Neuronal stem cell (in vitro differentiated cells): ENCODE measurements around the gene TWF2.
"Not testable (repeated sequence)": the region's sequence is repeated elsewhere in the genome, so short reads cannot be mapped to it uniquely, and the experiment has no call there.

Source experiments
- DNase-seq: peaks from one replicate; pipeline ENCODE4 v3.0.0-alpha.2; 2013; ENCODE audit warnings: low spot score
- H2AFZ ChIP-seq: one replicate; pipeline ENCODE4 v1.6.1; 2013; ENCODE audit warnings: mild to moderate bottlenecking, low read length, inconsistent platforms
- H2AK5ac ChIP-seq: 2 replicates; pipeline ENCODE4 v1.6.1; 2013; ENCODE audit warnings: low read depth, mild to moderate bottlenecking, inconsistent platforms, low read length, moderate library complexity, mixed read lengths
- H2BK120ac ChIP-seq: 2 replicates; pipeline ENCODE4 v1.6.1; 2013; ENCODE audit warnings: low read depth, mild to moderate bottlenecking, inconsistent platforms, low read length, moderate library complexity, mixed read lengths
- H2BK12ac ChIP-seq: one replicate; pipeline ENCODE4 v1.6.1; 2013; ENCODE audit warnings: low read length, inconsistent platforms
- H2BK15ac ChIP-seq: 2 replicates; pipeline ENCODE4 v1.6.1; 2013; ENCODE audit warnings: mild to moderate bottlenecking, low read length, inconsistent platforms, mixed read lengths
- H2BK5ac ChIP-seq: one replicate; pipeline ENCODE4 v1.6.1; 2013; ENCODE audit warnings: inconsistent platforms, mild to moderate bottlenecking, low read length, moderate library complexity
- H3K14ac ChIP-seq: one replicate; pipeline ENCODE4 v1.6.1; 2013; ENCODE audit warnings: low read length, inconsistent platforms
- H3K18ac ChIP-seq: 2 replicates; pipeline ENCODE4 v1.6.1; 2013; ENCODE audit warnings: low read length, inconsistent platforms
- H3K23ac ChIP-seq: 2 replicates; pipeline ENCODE4 v1.6.1; 2013; ENCODE audit warnings: low read depth, mild to moderate bottlenecking, mixed read lengths, low read length, inconsistent platforms; ENCODE audit not compliant: poor library complexity
- H3K27ac ChIP-seq: replicated peaks from 3 replicates; pipeline ENCODE4 v1.5.1; 2013; ENCODE audit warnings: low read length, inconsistent platforms
- H3K27me3 ChIP-seq, 3 experiments: 2 replicates each; pipeline ENCODE4 v1.6.1; 2013; ENCODE audit warnings: low read length in 3 of 3, mild to moderate bottlenecking in 2 of 3, inconsistent platforms in 1 of 3, low read depth in 1 of 3, mixed read lengths in 1 of 3, moderate library complexity in 1 of 3; ENCODE audit not compliant: control insufficient read depth in 3 of 3, insufficient read depth in 3 of 3
- H3K36me3 ChIP-seq, 2 donors: replicated peaks in 1 of 2; 2 replicates each; pipeline ENCODE4 v1.6.1; 2013; ENCODE audit warnings: low read length in 2 of 2; ENCODE audit not compliant: control insufficient read depth in 2 of 2, insufficient read depth in 2 of 2
- H3K4ac ChIP-seq: 2 replicates; pipeline ENCODE4 v1.6.1; 2013; ENCODE audit warnings: inconsistent platforms, mild to moderate bottlenecking, low read length, moderate library complexity
- H3K4me1 ChIP-seq, 2 donors: 1 replicate in 1 of 2; 2 replicates in 1 of 2; pipeline ENCODE4 v1.6.1; 2013; ENCODE audit warnings: low read length in 2 of 2, low read depth in 1 of 2; ENCODE audit not compliant: control insufficient read depth in 2 of 2, insufficient read depth in 1 of 2
- H3K4me2 ChIP-seq: one replicate; pipeline ENCODE4 v1.6.1; 2013; ENCODE audit warnings: mild to moderate bottlenecking, low read length, inconsistent platforms; ENCODE audit not compliant: insufficient read depth, poor library complexity, severe bottlenecking
- H3K4me3 ChIP-seq, 2 donors: 2 replicates each; pipeline ENCODE4 v1.5.1; 2013; ENCODE audit warnings: low read length in 2 of 2, mild to moderate bottlenecking in 2 of 2, inconsistent platforms in 1 of 2, moderate library complexity in 1 of 2
- H3K79me1 ChIP-seq: one replicate; pipeline ENCODE4 v1.6.1; 2013; ENCODE audit warnings: low read depth, mild to moderate bottlenecking, inconsistent platforms, low read length, moderate library complexity
- H3K9ac ChIP-seq: one replicate; pipeline ENCODE4 v1.6.1; 2013; ENCODE audit warnings: mild to moderate bottlenecking, low read depth, low read length, inconsistent platforms; ENCODE audit not compliant: poor library complexity
- H3K9me3 ChIP-seq, 2 donors: replicated peaks in 1 of 2; 2 replicates each; pipeline versions ENCODE3 to v1.6.1; 2013; ENCODE audit warnings: low read length in 2 of 2, mild to moderate bottlenecking in 2 of 2, inconsistent platforms in 1 of 2, low read depth in 1 of 2, mixed read lengths in 1 of 2, moderate library complexity in 1 of 2; ENCODE audit not compliant: control insufficient read depth in 2 of 2, insufficient read depth in 1 of 2
- H4K8ac ChIP-seq: one replicate; pipeline ENCODE4 v1.6.1; 2013; ENCODE audit warnings: low read depth, mild to moderate bottlenecking, inconsistent platforms, low read length, moderate library complexity
- H4K91ac ChIP-seq: one replicate; pipeline ENCODE4 v1.6.1; 2013; ENCODE audit warnings: low read length, low read depth, mild to moderate bottlenecking, inconsistent platforms; ENCODE audit not compliant: poor library complexity
- WGBS, 2 donors: extraction: QIAGEN DNeasy Blood & Tissue Kit; methylation state at CpG; one replicate each; pipeline ENCODE4 v1.1.7; 2013; ENCODE audit warnings: missing lambda C conversion rate in 2 of 2, mixed read lengths in 1 of 2; ENCODE audit not compliant: insufficient read length in 2 of 2, insufficient replicate concordance in 1 of 2; ENCODE audit errors: extremely low coverage in 2 of 2; 5-methylcytosine and 5-hydroxymethylcytosine counted together

The TWF2 gene

DNA sequence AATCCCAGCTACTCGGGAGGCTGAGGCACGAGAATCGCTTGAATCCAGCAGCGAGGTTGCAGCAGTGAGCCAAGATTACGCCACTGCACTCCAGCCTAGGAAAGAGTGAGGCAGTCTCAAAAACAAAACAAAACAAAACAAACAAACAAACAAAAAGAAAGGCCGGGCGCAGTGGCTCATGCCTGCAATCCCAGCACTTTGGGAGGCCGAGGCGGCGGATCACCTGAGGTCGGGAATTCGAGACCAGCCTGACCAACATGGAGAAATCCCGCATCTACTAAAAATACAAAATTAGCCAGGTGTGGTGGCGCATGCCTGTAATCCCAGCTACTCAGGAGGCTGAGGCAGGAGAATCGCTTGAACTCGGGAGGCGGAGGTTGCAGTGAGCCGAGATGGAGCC, 35.8 kb upstream of the TWF2 start:
- H2BK5ac ChIP-seq, DNase-seq, H2AK5ac ChIP-seq, H3K27me3 ChIP-seq, H3K9me3 ChIP-seq, H3K79me1 ChIP-seq, H2BK15ac ChIP-seq, H2BK12ac ChIP-seq, H3K4me2 ChIP-seq, H3K18ac ChIP-seq, H3K9ac ChIP-seq, H3K4me3 ChIP-seq, H4K8ac ChIP-seq, H3K23ac ChIP-seq, H3K14ac ChIP-seq, H4K91ac ChIP-seq, H3K4ac ChIP-seq, H2AFZ ChIP-seq, H2BK120ac ChIP-seq, H3K27ac ChIP-seq: not testable (repeated sequence)
- no CpG with 5 or more reads among the region's 18 CpGs for WGBS, 2 donors
- Histone ChIP-seq H3K4me1 (peaks cover 9 to 23% of the 10 kb centered on the region in 2 donors), H3K36me3 (peaks cover 11 to 74% of the 10 kb centered on the region in 2 donors)

- no peak overlapping the region for H3K18ac ChIP-seq
- WGBS, 2 donors = no CpG with 5 or more reads among the region's 3 CpGs
- H3K4me3 ChIP-seq = no peak overlapping the region
- no peak overlapping the region for H3K27ac ChIP-seq
- no peak overlapping the region for H3K4me2 ChIP-seq
- H2BK12ac ChIP-seq = no peak overlapping the region
- H3K23ac ChIP-seq = no peak overlapping the region
- H2BK5ac ChIP-seq = no peak overlapping the region
- H2AK5ac ChIP-seq = no peak overlapping the region
- no peaks in the 10 kb centered on the region for H3K27me3 ChIP-seq
- H3K9me3 ChIP-seq = no peaks in the 10 kb centered on the region
- no peak overlapping the region for H3K4ac ChIP-seq
- no peak overlapping the region for H3K9ac ChIP-seq
- H4K91ac ChIP-seq = no peak overlapping the region
- H3K36me3 ChIP-seq = peaks cover 19 to 94% of the 10 kb centered on the region in 2 donors
- H3K4me1 ChIP-seq = peaks cover 8 to 12% of the 10 kb centered on the region in 2 donors
- H2BK15ac ChIP-seq = no peak overlapping the region
- no peak overlapping the region for H2AFZ ChIP-seq
- H2BK120ac ChIP-seq = no peak overlapping the region
- H3K79me1 ChIP-seq = peaks cover 11% of the 10 kb centered on the region
- H3K14ac ChIP-seq = no peak overlapping the region
- DNase-seq = no peak
- no peak overlapping the region for H4K8ac ChIP-seq
Observed at GRCh38 chr3:52272831-52273230, 33.9 kb upstream of the TWF2 start.

DNA sequence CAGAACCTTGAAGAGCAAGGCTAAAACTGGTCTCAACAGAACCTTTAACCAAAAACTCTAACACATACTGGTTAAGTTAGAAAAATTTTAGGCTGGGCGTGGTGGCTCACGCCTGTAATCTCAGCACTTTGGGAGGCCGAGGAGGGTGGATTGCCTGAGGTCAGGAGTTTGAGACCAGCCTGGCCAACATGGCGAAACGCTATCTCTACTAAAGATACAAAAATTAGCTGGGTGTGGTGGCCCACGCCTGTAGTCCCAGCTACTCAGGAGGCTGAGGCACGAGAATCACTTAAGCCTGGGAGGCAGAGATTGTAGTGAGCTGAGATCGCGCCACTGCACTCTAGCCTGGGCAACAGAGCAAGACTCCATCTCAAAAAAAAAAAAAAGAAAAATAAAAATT, 33.2 kb upstream of the TWF2 start:
- not testable (repeated sequence) for H3K14ac ChIP-seq, H3K23ac ChIP-seq, H2BK5ac ChIP-seq, H3K18ac ChIP-seq, H4K91ac ChIP-seq, H3K27me3 ChIP-seq, H2BK15ac ChIP-seq, H2AFZ ChIP-seq, H3K4me3 ChIP-seq, DNase-seq, H2BK120ac ChIP-seq, H3K79me1 ChIP-seq, H3K9ac ChIP-seq, H4K8ac ChIP-seq, H3K4me2 ChIP-seq, H3K27ac ChIP-seq, H3K9me3 ChIP-seq, H3K4ac ChIP-seq, H2BK12ac ChIP-seq, H2AK5ac ChIP-seq
- H3K4me1 ChIP-seq = peaks cover 6 to 11% of the 10 kb centered on the region in 2 donors
- peaks cover 21 to 98% of the 10 kb centered on the region in 2 donors for H3K36me3 ChIP-seq
- WGBS, 2 donors = no CpG with 5 or more reads among the region's 9 CpGs

DNA sequence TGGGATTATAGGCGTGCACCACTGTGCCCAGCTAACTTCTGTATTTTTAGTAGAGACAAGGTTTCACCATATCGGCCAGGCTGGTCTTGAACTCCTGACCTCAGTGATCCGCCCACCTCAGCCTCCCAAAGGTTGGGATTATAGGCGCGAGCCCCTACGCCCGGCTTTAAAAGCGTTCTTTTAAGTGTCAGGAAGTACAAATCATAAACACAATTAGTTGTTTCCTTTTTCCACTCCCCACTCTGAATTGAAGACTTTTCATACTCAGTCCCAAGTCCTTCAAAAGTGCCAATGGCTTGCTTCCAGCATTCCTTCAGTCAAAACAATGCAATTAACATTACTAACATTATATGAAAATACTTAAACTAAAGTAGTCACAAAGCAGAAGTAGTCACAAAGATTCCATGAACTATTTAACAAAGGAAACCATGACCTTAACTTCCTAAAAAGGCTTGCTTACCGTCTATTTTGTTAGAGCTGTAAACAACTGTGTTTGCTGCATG, 31.3 kb upstream of the TWF2 start:
- H3K23ac ChIP-seq = no peak overlapping the region
- H2BK12ac ChIP-seq = no peak overlapping the region
- no peak overlapping the region for H2AK5ac ChIP-seq
- H2BK120ac ChIP-seq = no peak overlapping the region
- H3K9ac ChIP-seq = no peak overlapping the region
- H3K4ac ChIP-seq = no peak overlapping the region
- no peak overlapping the region for H3K14ac ChIP-seq
- H3K79me1 ChIP-seq = peaks cover 9% of the 10 kb centered on the region
- H3K27ac ChIP-seq = no peak overlapping the region
- no peaks in the 10 kb centered on the region for H3K9me3 ChIP-seq
- H3K36me3 ChIP-seq = peaks cover 26 to 100% of the 10 kb centered on the region in 2 donors
- H3K27me3 ChIP-seq = no peaks in the 10 kb centered on the region
- H3K4me1 ChIP-seq = no peaks in the 10 kb centered on the region
- no peak overlapping the region for H3K4me2 ChIP-seq
- H3K4me3 ChIP-seq = no peak overlapping the region
- H4K91ac ChIP-seq = no peak overlapping the region
- WGBS, 2 donors = no CpG with 5 or more reads among the region's 9 CpGs
- no peak overlapping the region for H2BK5ac ChIP-seq
- DNase-seq = no peak
- no peak overlapping the region for H3K18ac ChIP-seq
- H4K8ac ChIP-seq = no peak overlapping the region
- H2BK15ac ChIP-seq = no peak overlapping the region
- no peak overlapping the region for H2AFZ ChIP-seq
